Measurements from ENCODE around the gene SPOUT1.

- TF ChIP-seq CTCF (IDR thresholded peaks at IDR 0.05) (no peak), POLR2A (IDR thresholded peaks at IDR 0.05) (no peak)
These were observed 6.2 kb downstream of the SPOUT1 start for GRCh38 chr9:128823362-128823902.

Measured in Peyer's patch (tissue), 4 donors.